Neural progenitor cell (in vitro differentiated cells): Measurements from ENCODE around the gene TPBGL.

Source experiments
- EZH2 ChIP-seq: fragments of 200-600 bp; sonication (generic); IDR thresholded peaks from 2 replicates; pipeline ENCODE4 v1.6.1; 2017; ENCODE audit warnings: antibody characterized with exemption, mild to moderate bottlenecking, moderate library complexity
- EZH2phosphoT487 ChIP-seq: fragments of 200-600 bp; sonication (generic); IDR thresholded peaks from 2 replicates; pipeline ENCODE4 v1.6.1; 2017; ENCODE audit warnings: antibody characterized with exemption
- TF ChIP-seq, protein P1 (sequence below): fragments of 200-600 bp; sonication (generic); IDR thresholded peaks from 2 replicates; pipeline ENCODE4 v1.5.1; 2017; ENCODE audit warnings: antibody characterized with exemption, mild to moderate bottlenecking

GRCh38 chr11:75276186-75276585, 35.6 kb downstream of the TPBGL start:
- TF ChIP-seq, protein P1, sequence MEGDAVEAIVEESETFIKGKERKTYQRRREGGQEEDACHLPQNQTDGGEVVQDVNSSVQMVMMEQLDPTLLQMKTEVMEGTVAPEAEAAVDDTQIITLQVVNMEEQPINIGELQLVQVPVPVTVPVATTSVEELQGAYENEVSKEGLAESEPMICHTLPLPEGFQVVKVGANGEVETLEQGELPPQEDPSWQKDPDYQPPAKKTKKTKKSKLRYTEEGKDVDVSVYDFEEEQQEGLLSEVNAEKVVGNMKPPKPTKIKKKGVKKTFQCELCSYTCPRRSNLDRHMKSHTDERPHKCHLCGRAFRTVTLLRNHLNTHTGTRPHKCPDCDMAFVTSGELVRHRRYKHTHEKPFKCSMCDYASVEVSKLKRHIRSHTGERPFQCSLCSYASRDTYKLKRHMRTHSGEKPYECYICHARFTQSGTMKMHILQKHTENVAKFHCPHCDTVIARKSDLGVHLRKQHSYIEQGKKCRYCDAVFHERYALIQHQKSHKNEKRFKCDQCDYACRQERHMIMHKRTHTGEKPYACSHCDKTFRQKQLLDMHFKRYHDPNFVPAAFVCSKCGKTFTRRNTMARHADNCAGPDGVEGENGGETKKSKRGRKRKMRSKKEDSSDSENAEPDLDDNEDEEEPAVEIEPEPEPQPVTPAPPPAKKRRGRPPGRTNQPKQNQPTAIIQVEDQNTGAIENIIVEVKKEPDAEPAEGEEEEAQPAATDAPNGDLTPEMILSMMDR, result no peak
- TF ChIP-seq EZH2 (no peak), EZH2phosphoT487 (no peak)
